Measurements from ENCODE around the gene KIR3DL3.
"Not testable (repeated sequence)": the region's sequence is repeated elsewhere in the genome, so short reads cannot be mapped to it uniquely, and the experiment has no call there.

The KIR3DL3 gene

DNA sequence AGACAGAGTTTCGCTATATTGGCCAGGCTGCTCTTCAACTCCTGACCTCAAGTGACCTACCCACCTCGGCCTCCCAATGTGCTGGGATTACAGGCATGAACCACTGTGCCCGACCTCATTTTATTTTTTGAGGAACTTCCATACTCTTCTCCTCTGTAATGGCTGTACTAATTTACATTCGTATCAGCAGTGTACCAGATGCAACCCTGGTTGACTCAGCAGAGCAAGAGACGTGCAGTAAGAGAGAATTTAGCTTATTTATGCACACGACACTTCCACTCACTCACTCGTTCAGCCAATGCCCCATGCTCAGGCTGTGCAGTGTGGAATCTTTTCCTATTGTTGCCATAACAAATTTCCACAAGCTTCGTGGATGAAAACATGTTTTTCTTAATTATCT is 6.9 kb downstream of the KIR3DL3 start:
- no peak for DNase-seq (ENCODE audit: low spot score)

DNA sequence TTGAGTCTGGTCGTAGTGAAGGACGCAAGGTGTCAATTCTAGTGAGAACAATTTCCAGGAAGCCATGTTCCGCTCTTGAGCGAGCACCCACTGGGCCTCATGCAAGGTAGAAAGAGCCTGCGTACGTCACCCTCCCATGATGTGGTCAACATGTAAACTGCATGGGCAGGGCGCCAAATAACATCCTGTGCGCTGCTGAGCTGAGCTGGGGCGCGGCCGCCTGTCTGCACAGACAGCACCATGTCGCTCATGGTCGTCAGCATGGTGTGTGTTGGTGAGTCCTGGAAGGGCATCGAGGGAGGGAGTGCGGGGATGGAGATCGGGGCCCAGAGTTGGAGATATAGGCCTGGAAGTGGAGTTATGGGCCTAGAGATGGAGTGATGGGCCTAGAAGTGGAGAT is 14.1 kb downstream of the KIR3DL3 start, which contains the start of gene KIR2DL3:
KIR2DL3 (plus strand) TSS at position 208 of the 400 bp plus-strand sequence; CDS start at position 241, 33 bp downstream.
- DNase-seq (ENCODE audit: low spot score): not testable (repeated sequence)

DNA sequence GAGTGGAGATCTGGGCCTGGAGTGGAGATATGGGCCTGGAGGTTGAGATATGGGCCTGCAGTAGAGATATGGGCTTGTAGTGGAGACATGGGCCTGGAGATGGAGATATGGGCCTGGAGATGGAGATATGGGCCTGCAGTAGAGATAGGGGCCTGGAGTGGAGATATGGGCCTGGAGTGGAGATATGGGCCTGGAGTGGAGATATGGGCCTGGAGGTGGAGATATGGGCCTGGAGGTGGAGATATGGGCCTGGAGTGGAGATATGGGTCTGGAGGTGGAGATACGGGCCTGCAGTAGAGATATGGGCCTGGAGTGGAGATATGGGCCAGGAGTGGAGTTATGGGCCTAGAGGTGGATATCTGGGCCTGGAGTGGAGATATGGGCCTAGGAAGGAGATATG is 14.5 kb downstream of the KIR3DL3 start:
- no peak for DNase-seq (ENCODE audit: low spot score)

DNA sequence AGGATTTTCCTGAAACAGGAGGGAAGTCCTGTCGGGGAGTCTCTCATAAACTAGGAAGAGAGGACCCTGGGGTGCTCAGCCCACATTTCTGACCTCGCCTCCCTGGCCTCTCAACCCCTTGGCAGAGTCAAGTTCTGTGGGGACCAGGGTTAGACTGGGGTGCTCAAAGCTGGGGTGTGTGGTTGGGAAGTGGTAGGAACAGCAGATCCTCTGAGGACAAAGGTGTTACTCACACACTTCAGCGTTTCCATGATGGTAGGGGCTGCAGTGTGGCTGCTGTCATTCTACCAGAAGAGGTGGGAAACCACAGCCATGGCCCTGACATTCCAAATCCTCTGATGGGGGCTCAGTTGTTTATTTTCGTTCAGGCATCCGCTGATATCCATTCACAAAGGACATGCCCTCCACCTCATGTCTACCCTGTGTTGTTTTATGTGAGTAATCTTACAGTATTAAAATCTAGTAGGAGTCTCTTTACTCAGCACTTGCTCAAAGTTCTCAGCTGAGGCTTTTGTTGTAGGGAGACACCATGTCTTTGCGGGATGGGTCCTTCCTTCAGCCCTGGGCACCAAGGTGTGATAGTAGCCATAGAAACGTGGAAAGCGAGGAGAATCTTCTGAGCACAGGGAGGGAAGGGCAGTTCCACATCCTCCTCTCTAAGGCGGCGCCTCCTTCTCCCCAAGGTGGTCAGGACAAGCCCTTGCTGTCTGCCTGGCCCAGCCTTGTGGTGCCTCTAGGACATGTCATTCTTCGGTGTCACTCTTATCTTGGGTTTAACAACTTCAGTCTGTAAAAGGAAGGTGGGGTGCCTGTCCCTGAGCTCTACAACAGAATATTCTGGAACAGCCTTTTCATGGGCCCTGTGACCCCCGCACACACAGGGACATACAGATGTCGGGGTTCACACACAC is 15.6 kb downstream of the KIR3DL3 start:
- DNase-seq (ENCODE audit: low spot score): no peak

DNA sequence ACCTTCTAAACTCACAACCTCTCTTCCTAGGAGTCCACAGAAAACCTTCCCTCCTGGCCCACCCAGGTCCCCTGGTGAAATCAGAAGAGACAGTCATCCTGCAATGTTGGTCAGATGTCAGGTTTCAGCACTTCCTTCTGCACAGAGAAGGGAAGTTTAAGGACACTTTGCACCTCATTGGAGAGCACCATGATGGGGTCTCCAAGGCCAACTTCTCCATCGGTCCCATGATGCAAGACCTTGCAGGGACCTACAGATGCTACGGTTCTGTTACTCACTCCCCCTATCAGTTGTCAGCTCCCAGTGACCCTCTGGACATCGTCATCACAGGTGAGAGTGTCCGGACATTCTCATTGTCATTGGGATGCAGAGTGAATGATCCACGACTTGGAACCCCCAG is 17.7 kb downstream of the KIR3DL3 start:
- DNase-seq (ENCODE audit: low spot score): not testable (repeated sequence)

DNA sequence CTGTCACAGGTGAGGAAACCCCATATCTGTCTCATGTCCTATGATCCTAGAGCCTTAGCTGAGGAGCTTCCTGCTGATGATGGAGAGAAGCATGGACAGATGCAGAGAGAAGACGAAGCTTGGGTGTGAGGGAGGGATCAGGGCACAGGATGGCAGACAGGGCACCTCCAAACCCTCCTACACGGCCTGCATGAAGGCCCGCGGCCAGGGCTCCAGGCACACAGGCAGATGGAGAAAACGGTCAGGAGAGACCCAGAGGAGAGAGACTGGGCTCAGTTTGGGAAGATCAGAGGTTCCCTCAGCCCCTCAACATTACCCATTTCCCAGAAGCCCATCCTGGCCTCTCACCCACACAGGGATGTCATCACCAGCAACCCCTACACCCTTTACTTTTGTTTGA is 19.8 kb downstream of the KIR3DL3 start:
- DNase-seq (ENCODE audit: low spot score): not testable (repeated sequence)

DNA sequence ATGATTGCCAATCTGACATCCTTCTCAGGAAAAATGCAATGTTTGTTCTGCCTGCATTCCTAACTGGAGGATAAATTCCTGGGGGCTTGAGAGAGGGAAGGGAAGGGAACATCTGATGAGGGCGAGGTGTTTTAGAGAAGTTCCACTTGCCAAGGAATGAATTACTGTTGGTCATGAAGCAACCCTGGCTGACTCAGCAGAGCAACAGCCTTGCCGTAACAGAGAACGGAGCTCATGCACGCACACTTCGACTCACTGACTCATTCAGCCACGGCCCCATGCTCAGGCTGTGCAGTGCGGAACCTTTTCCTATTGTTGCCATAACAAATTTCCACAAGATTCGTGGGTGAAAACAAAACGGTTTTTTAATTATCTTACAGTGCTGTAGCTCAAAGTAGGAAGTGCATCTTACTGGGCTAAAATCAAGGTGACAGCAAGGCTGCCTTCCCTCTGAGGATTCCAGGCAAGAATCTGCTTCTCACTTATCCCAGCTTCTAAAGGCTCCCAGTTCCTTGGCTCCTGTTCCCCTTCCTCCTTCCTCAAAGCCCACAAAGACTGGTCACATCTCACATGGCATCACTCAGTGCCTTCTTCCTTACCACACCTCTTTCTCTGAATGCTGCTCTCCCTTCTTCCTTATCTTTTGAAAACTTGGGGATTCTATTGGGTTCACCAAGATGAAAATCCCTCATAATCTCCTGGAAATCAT is 23.5 kb downstream of the KIR3DL3 start:
- not testable (repeated sequence) for DNase-seq (ENCODE audit: low spot score)

DNA sequence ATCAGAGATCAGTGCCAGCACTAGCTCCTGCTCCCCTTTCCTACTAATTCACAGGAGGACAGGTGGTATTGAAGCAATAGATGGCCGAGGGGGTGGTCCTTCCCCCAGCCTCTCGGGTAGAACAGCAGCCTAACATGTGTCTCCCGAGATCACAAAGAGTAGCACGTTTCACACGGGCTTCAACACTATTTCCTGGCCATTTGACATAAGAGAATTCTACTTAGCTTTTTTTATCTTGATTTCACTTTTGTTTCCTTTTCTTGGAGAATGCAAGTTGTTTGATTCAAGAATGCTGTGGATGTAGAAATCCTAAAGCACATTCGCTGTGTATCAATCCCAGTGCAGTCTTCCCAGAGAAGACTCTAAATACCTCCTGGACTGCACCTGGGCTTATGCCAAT is 26.0 kb downstream of the KIR3DL3 start:
- not testable (repeated sequence) for DNase-seq (ENCODE audit: low spot score)

DNA sequence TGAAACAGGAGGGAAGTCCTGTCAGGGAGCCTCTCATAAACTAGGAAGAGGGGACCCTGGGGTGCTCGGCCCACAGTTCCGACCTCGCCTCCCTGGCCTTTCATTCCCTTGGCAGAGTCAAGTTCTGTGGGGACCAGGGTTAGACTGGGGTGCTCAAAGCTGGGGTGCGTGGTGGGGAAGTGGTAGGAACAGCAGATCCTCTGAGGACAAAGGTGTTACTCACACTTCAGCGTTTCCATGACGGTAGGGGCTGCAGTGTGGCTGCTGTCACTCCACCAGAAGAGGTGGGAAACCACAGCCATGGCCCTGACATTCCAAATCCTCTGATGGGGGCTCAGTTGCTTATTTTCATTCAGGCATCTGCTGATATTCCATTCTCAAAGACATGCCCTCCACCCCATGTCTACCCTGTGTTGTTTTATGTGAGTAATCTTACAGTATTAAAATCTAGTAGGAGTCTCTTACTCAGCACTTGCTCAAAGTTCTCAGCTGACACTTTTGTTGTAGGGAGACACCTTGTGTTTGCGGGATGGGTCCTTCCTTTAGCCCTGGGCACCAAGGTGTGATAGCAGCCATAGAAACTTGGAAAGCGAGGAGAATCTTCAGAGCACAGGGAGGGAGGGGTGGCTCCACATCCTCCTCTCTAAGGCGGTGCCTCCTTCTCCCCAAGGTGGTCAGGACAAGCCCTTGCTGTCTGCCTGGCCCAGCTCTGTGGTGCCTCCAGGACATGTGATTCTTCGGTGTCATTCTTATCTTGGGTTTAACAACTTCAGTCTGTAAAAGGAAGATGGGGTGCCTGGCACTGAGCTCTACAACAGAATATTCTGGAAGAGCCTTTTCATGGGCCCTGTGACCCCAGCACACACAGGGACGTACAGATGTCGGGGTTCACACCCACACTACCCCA is 32.2 kb downstream of the KIR3DL3 start:
- not testable (repeated sequence) for DNase-seq (ENCODE audit: low spot score)

DNA sequence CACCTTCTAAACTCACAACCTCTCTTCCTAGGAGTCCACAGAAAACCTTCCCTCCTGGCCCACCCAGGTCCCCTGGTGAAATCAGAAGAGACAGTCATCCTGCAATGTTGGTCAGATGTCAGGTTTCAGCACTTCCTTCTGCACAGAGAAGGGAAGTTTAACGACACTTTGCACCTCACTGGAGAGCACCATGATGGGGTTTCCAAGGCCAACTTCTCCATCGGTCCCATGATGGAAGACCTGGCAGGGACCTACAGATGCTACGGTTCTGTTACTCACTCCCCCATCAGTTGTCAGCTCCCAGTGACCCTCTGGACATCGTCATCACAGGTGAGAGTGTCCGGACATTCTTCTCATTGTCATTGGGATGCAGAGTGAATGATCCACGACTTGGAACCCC is 34.3 kb downstream of the KIR3DL3 start:
- not testable (repeated sequence) for DNase-seq (ENCODE audit: low spot score)

DNA sequence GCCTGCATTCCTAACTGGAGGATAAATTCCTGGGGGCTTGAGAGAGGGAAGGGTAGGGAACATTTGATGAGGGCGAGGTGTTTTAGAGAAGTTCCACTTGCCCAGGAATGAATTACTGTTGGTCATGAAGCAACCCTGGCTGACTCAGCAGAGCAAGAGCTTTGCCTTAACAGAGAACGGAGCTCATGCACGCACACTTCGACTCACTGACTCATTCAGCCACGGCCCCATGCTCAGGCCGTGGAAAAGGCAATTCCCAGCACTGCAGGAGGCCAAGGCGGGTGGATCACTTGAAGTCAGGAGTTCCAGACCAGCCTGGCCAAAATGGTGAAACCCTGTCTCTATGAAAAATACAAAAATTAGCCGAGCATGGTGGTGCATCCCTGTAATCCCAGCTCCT is 40.0 kb downstream of the KIR3DL3 start:
- DNase-seq (ENCODE audit: low spot score): not testable (repeated sequence)

DNA sequence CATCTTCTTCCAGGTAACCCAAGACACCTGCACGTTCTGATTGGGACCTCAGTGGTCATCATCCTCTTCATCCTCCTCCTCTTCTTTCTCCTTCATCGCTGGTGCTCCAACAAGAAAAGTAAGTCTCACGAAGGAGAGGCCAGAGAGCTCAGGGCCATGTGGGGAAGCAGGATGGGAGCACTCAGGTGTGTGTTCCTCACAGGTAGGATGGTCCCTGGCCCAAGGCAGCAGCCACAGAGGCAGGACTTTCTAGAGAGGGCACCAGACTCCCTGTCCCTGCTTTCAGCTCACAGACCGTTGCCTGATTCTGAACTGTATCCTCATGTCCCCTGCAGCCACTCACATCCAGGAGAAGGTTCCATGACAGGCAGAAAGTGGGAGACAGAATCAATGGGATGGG is 42.2 kb downstream of the KIR3DL3 start:
- DNase-seq (ENCODE audit: low spot score): not testable (repeated sequence)

DNA sequence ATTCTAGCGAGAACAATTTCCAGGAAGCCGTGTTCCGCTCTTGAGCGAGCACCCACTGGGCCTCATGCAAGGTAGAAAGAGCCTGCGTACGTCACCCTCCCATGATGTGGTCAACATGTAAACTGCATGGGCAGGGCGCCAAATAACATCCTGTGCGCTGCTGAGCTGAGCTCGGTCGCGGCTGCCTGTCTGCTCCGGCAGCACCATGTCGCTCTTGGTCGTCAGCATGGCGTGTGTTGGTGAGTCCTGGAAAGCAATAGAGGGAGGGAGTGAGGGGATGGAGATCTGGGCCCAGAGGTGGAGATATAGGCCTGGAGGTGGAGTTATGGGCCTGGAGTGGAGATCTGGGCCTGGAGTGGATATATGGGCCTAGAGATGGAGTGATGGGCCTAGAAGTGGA is 45.4 kb downstream of the KIR3DL3 start, which contains the start of gene KIR2DL1:
KIR2DL1 (plus strand) TSS at position 148 of the 400 bp plus-strand sequence; CDS start at position 206, 58 bp downstream.
- not testable (repeated sequence) for DNase-seq (ENCODE audit: low spot score)

DNA sequence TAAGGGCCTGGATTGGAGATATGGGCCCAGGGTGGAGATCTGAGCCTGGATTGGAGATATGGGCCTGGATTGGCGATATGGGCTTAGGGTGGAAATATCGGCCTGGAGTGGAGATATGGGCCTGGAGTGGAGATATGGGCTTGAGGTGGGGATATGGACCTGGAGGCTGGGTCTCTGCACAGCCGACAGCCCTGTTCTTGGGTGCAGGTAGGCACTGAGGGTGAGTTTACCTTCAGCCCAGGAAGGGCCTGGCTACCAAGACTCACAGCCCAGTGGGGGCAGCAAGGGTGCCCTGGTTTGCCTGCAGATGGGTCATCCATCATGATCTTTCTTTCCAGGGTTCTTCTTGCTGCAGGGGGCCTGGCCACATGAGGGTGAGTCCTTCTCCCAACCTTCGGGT is 46.3 kb downstream of the KIR3DL3 start:
- DNase-seq (ENCODE audit: low spot score): not testable (repeated sequence)

DNA sequence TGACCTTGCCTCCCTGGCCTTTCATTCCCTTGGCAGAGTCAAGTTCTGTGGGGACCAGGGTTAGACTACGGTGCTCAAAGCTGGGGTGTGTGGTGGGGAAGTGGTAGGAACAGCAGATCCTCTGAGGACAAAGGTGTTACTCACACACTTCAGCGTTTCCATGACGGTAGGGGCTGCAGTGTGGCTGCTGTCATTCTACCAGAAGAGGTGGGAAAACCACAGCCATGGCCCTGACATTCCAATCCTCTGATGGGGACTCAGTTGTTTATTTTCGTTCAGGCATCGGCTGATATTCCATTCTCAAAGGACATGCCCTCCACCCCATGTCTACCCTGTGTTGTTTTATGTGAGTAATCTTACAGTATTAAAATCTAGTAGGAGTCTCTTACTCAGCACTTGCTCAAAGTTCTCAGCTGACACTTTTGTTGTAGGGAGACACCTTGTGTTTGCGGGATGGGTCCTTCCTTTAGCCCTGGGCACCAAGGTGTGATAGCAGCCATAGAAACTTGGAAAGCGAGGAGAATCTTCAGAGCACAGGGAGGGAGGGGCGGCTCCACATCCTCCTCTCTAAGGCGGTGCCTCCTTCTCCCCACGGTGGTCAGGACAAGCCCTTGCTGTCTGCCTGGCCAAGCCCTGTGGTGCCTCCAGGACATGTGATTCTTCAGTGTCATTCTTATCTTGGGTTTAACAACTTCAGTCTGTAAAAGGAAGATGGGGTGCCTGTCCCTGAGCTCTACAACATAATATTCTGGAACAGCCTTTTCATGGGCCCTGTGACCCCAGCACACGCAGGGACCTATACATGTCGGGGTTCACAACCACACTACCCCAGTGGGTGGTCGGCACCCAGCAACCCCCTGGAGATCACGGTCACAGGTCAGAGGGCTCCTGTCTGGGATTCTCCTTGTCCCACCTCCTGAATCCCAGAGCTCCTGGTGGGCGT is 47.0 kb downstream of the KIR3DL3 start:
- not testable (repeated sequence) for DNase-seq (ENCODE audit: low spot score)

DNA sequence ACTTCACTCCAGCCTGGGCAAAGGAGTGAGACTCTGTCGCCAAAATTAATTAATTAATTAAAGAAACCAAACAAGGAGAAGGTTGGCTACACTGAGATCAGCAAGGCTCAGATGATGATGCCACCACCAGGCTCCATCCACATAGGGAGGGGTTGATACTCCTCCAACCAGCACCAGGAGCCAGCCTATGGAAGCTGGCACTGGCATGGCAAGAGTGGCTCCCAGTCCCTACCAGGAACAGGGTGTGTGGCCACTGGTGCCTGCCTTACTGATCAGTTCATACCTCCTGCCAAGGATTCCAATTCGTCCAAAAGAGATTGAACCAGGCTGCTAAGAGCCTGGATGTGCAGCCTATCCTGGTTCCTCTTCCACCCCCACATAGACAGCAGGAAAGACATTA is 48.4 kb downstream of the KIR3DL3 start:
- DNase-seq (ENCODE audit: low spot score): not testable (repeated sequence)

DNA sequence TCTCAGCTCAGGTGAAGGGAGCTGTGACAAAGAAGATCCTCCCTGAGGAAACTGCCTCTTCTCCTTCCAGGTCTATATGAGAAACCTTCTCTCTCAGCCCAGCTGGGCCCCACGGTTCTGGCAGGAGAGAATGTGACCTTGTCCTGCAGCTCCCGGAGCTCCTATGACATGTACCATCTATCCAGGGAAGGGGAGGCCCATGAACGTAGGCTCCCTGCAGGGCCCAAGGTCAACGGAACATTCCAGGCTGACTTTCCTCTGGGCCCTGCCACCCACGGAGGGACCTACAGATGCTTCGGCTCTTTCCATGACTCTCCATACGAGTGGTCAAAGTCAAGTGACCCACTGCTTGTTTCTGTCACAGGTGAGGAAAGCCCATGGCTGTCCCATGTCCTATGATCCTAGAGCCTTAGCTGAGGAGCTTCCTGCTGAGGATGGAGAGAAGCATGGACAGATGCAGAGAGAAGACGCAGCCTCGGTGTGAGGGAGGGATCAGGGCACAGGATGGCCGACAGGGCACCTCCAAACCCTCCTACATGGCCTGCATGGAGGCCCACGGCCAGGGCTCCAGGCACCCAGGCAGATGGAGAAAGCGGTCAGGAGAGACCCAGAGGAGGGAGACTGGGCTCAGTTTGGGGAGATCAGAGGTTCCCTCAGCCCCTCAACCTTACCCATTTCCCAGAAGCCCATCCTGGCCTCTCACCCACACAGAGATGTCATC is 51.0 kb downstream of the KIR3DL3 start:
- not testable (repeated sequence) for DNase-seq (ENCODE audit: low spot score)

DNA sequence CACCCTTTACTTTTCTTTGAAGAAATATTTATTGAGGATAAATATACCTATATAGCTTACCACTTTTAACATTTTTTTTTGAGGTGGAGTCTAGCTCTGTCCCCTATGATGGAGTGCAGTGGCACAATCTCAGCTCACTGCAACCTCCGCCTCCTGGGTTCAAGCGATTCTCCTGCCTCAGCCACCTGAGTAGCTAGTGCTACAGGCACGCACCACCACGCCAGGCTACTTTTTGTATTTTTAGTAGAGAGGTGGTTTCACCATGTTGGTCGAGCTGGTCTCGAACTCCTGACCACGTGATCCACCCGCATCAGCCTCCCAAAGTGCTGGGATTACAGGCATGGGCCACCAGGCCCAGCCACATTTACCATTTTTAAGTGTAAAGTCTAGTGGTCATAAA is 51.6 kb downstream of the KIR3DL3 start:
- not testable (repeated sequence) for DNase-seq (ENCODE audit: low spot score)

DNA sequence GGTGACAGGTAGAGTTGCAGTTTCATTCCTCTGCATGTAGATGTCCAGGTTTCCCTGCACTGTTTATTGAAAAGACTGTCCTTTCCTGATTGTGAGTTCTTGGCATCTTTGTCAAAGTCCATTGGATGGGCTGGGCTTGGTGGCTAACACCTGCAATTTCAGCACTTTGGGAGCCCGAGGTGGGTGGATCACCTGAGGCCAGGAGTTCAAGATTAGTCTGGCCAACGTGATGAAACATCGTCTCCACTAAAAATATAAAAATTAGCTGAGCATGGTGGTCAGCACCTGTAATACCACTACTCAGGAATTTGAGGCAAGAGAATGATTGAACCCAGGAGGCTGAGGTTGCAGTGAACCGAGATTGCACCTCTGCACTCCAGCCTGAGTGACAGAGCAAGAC is 53.6 kb downstream of the KIR3DL3 start:
- not testable (repeated sequence) for DNase-seq (ENCODE audit: low spot score)

DNA sequence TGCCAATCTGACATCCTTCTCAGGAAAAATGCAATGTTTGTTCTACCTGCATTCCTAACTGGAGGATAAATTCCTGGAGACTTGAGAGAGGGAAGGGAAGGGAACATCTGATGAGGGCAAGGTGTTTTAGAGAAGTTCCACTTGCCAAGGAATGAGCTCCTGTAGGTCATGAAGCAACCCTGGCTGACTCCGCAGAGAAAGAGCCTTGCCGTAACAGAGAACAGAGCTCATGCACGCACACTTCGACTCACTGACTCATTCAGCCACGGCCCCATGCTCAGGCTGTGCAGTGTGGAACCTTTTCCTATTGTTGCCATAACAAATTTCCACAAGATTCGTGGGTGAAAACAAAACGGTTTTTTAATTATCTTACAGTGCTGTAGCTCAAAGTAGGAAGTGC is 54.7 kb downstream of the KIR3DL3 start:
- not testable (repeated sequence) for DNase-seq (ENCODE audit: low spot score)
